Endodermal cell (in vitro differentiated cells): Measurements from ENCODE around the gene MUSK. TPM values are rescaled to one million over a fixed set of nuclear protein-coding genes. Genes with fewer than 3 reads are reported as not detected.

Experiments used
- DNase-seq: peaks from one replicate; pipeline ENCODE4 v3.0.0-alpha.2; 2017
- H3K27ac ChIP-seq: 2 replicates; pipeline ENCODE4 v1.5.1; 2013; ENCODE audit warnings: mild to moderate bottlenecking, low read depth, low read length, moderate library complexity
- H3K27me3 ChIP-seq: 2 replicates; pipeline ENCODE4 v1.6.1; 2013; ENCODE audit warnings: mild to moderate bottlenecking, low read length, moderate library complexity; ENCODE audit not compliant: insufficient read depth, control insufficient read depth, poor library complexity, severe bottlenecking
- H3K36me3 ChIP-seq: 2 replicates; pipeline ENCODE4 v1.7.0; 2013; ENCODE audit warnings: mild to moderate bottlenecking, low read length, moderate library complexity; ENCODE audit not compliant: control insufficient read depth, insufficient read depth
- H3K4me1 ChIP-seq: one replicate; pipeline ENCODE4 v1.7.0; 2013; ENCODE audit warnings: low read length; ENCODE audit not compliant: control insufficient read depth, insufficient read depth
- H3K4me3 ChIP-seq: 2 replicates; pipeline ENCODE4 v1.5.1; 2013; ENCODE audit warnings: mild to moderate bottlenecking, low read length, moderate library complexity
- H3K9ac ChIP-seq: 2 replicates; pipeline ENCODE4 v1.6.1; 2013; ENCODE audit warnings: mild to moderate bottlenecking, low read length, moderate library complexity; ENCODE audit not compliant: poor library complexity, severe bottlenecking; ENCODE audit errors: extremely low read depth
- H3K9me3 ChIP-seq: 2 replicates; pipeline ENCODE4 v1.6.1; 2013; ENCODE audit warnings: mild to moderate bottlenecking, low read length, moderate library complexity; ENCODE audit not compliant: control insufficient read depth
- H3K27ac Mint-ChIP-seq: 2 replicates; pipeline ENCODE4 v1.8.0; 2020; ENCODE audit warnings: mixed read lengths
- H3K27me3 Mint-ChIP-seq: 2 replicates; pipeline ENCODE4 v1.8.0; 2021; ENCODE audit warnings: mild to moderate bottlenecking, mixed read lengths; ENCODE audit not compliant: insufficient read depth
- H3K36me3 Mint-ChIP-seq: 2 replicates; pipeline ENCODE4 v1.8.0; 2020; ENCODE audit warnings: low read depth, mixed read lengths
- H3K4me1 Mint-ChIP-seq: 2 replicates; pipeline ENCODE4 v1.8.0; 2020; ENCODE audit warnings: mixed read lengths
- H3K4me3 Mint-ChIP-seq: 2 replicates; pipeline ENCODE4 v1.8.0; 2020; ENCODE audit warnings: mild to moderate bottlenecking, moderate library complexity, mixed read lengths
- H3K9me3 Mint-ChIP-seq: 2 replicates; pipeline ENCODE4 v1.8.0; 2020; ENCODE audit warnings: mild to moderate bottlenecking, mixed read lengths
- CTCF ChIP-seq: fragments of 200-600 bp; sonication (generic); conservative IDR thresholded peaks from 2 replicates; pipeline ENCODE4 v1.5.0; 2021; ENCODE audit warnings: antibody characterized with exemption, mild to moderate bottlenecking
- WGBS, 2 experiments: methylation state at CpG; one replicate each; pipeline versions ENCODE4 v1.1.5 to v1.1.7; 2013; ENCODE audit warnings: missing lambda C conversion rate in 2 of 2, mixed read lengths in 1 of 2; ENCODE audit not compliant: insufficient coverage in 1 of 2, insufficient read length in 1 of 2; 5-methylcytosine and 5-hydroxymethylcytosine counted together
- total RNA-seq, 2 donors: library from RNA; stranded (reverse); fragmentation: NEBNext Ultra II Directional in 1 of 2; extraction: Animal tissue kit (Norgen Biotek cat#: 25700) in 1 of 2; gene quantifications; 2 replicates in 1 of 2; 3 replicates in 1 of 2; pipeline ENCODE4 v1.2.1, GENCODE V29; 2021

MUSK gene
- total RNA-seq, 2 donors from 2014 or later, result not detected

GRCh38 chr9:110809038-110809595 lies 140.5 kb downstream of the MUSK start:
- no peaks in the 10 kb centered on the region for H3K9me3 Mint-ChIP-seq
- Histone ChIP-seq H3K9ac (no peak overlapping the region), H3K27ac (no peak overlapping the region), H3K4me3 (no peak overlapping the region), H3K9me3 (no peaks in the 10 kb centered on the region), H3K4me1 (no peaks in the 10 kb centered on the region), H3K27me3 (no peaks in the 10 kb centered on the region), H3K36me3 (no peaks in the 10 kb centered on the region)
- TF ChIP-seq CTCF, result no peak
- H3K27me3 Mint-ChIP-seq, result no peaks in the 10 kb centered on the region
- H3K4me1 Mint-ChIP-seq, result no peaks in the 10 kb centered on the region
- no peak overlapping the region for H3K27ac Mint-ChIP-seq
- no peak for DNase-seq
- H3K36me3 Mint-ChIP-seq, result no peaks in the 10 kb centered on the region
- WGBS, 2 experiments, result 95 to 100% methylated on average over 2 to 3 of the region's 3 CpGs
- no peak overlapping the region for H3K4me3 Mint-ChIP-seq

- Mint-ChIP-seq H3K27ac (no peak overlapping the region), H3K4me1 (no peaks in the 10 kb centered on the region), H3K4me3 (no peak overlapping the region), H3K27me3 (no peaks in the 10 kb centered on the region), H3K9me3 (peaks cover under 1% of the 10 kb centered on the region), H3K36me3 (no peaks in the 10 kb centered on the region)
- TF ChIP-seq CTCF, result no peak
- 96% methylated on average over 1 of the region's 1 CpG; no CpG with 5 or more reads in 1 of the 2 experiments for WGBS, 2 experiments
- Histone ChIP-seq H3K4me1 (no peaks in the 10 kb centered on the region), H3K27ac (no peak overlapping the region), H3K4me3 (no peak overlapping the region), H3K9me3 (no peaks in the 10 kb centered on the region), H3K9ac (no peak overlapping the region), H3K36me3 (no peaks in the 10 kb centered on the region), H3K27me3 (no peaks in the 10 kb centered on the region)
- no peak for DNase-seq
These were observed 141.8 kb downstream of the MUSK start for GRCh38 chr9:110810262-110810976.

- Histone ChIP-seq H3K27me3 (no peaks in the 10 kb centered on the region), H3K9ac (no peak overlapping the region), H3K4me1 (no peaks in the 10 kb centered on the region), H3K36me3 (no peaks in the 10 kb centered on the region), H3K9me3 (no peaks in the 10 kb centered on the region), H3K4me3 (no peak overlapping the region), H3K27ac (no peak overlapping the region)
- TF ChIP-seq CTCF, result no peak
- no peaks in the 10 kb centered on the region for H3K36me3 Mint-ChIP-seq
- H3K4me1 Mint-ChIP-seq, result no peaks in the 10 kb centered on the region
- no peak overlapping the region for H3K27ac Mint-ChIP-seq
- H3K9me3 Mint-ChIP-seq, result peaks cover 6% of the 10 kb centered on the region
- H3K27me3 Mint-ChIP-seq, result no peaks in the 10 kb centered on the region
- H3K4me3 Mint-ChIP-seq, result no peak overlapping the region
- WGBS, 2 experiments, result 95% methylated on average over 3 of the region's 3 CpGs; no CpG with 5 or more reads in 1 of the 2 experiments
- DNase-seq, result no peak
These were observed 144.3 kb downstream of the MUSK start for GRCh38 chr9:110812886-110813285.
